WTC11 (cell line): ENCODE results near the gene MEGF6.

Experiments
- ATF3 ChIP-seq: sonication (generic); formaldehyde crosslinking; conservative IDR thresholded peaks from 2 replicates; pipeline ENCODE4 v1.8.1; 2022; ENCODE audit warnings: mild to moderate bottlenecking, missing genetic modification reagents
- CREB1 ChIP-seq: sonication (generic); formaldehyde crosslinking; IDR thresholded peaks from 2 replicates; pipeline ENCODE4 v1.8.0; 2023; ENCODE audit warnings: mild to moderate bottlenecking, missing genetic modification reagents
- CTCF ChIP-seq: fragments of 200-600 bp; IDR thresholded peaks from 2 replicates; pipeline ENCODE4 v1.8.0; 2022; ENCODE audit warnings: antibody characterized with exemption
- FOXK1 ChIP-seq: sonication (generic); formaldehyde crosslinking; IDR thresholded peaks from 2 replicates; pipeline ENCODE4 v1.8.0; 2022; ENCODE audit warnings: mild to moderate bottlenecking, moderate library complexity, missing genetic modification reagents
- NFYB ChIP-seq: sonication (generic); formaldehyde crosslinking; conservative IDR thresholded peaks from 2 replicates; pipeline ENCODE4 v1.8.0; 2022; ENCODE audit warnings: low read depth, missing genetic modification reagents
- NR3C1 ChIP-seq: sonication (generic); formaldehyde crosslinking; conservative IDR thresholded peaks from 2 replicates; pipeline ENCODE4 v1.8.1; 2023; ENCODE audit warnings: low read depth, mild to moderate bottlenecking, missing genetic modification reagents
- SMAD4 ChIP-seq: sonication (generic); formaldehyde crosslinking; IDR thresholded peaks from 2 replicates; pipeline ENCODE4 v1.8.0; 2022; ENCODE audit warnings: mild to moderate bottlenecking, missing genetic modification reagents
- TEAD4 ChIP-seq: sonication (generic); formaldehyde crosslinking; IDR thresholded peaks from 2 replicates; pipeline ENCODE4 v1.8.0; 2022; ENCODE audit warnings: mild to moderate bottlenecking, missing genetic modification reagents
- TP53 ChIP-seq: sonication (generic); formaldehyde crosslinking; IDR thresholded peaks from 2 replicates; pipeline ENCODE4 v1.8.1; 2023; ENCODE audit warnings: mild to moderate bottlenecking, missing genetic modification reagents
- USF2 ChIP-seq: sonication (generic); formaldehyde crosslinking; IDR thresholded peaks from 2 replicates; pipeline ENCODE4 v1.8.1; 2023; ENCODE audit warnings: mild to moderate bottlenecking, missing genetic modification reagents, moderate library complexity
- TF ChIP-seq, protein P1 (sequence below): sonication (generic); formaldehyde crosslinking; IDR thresholded peaks from 2 replicates; pipeline ENCODE4 v1.8.0; 2023; ENCODE audit warnings: missing genetic modification reagents

GRCh38 chr1:3533067-3534048 is 78.0 kb downstream of the MEGF6 start:
- TF ChIP-seq NR3C1 (CRISPR knock-in tag) (no peak), TP53 (CRISPR knock-in tag) (no peak), CTCF (no peak), FOXK1 (CRISPR knock-in tag) (no peak), TEAD4 (CRISPR knock-in tag) (no peak), NFYB (no peak), USF2 (no peak), ATF3 (CRISPR knock-in tag) (no peak), SMAD4 (CRISPR knock-in tag) (no peak), CREB1 (CRISPR knock-in tag) (no peak)
- TF ChIP-seq, protein P1, sequence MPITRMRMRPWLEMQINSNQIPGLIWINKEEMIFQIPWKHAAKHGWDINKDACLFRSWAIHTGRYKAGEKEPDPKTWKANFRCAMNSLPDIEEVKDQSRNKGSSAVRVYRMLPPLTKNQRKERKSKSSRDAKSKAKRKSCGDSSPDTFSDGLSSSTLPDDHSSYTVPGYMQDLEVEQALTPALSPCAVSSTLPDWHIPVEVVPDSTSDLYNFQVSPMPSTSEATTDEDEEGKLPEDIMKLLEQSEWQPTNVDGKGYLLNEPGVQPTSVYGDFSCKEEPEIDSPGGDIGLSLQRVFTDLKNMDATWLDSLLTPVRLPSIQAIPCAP (CRISPR knock-in tag): no peak
